Activated CD8-positive, alpha-beta memory T cell treated with anti-CD3 and anti-CD28 coated beads, Interleukin-2, amount 50 U/mL, for 48 hours (primary cell): ENCODE measurements around the gene VEGFB.
A peak's percentile ranks its signal among the peaks of the same experiment; 100 is the strongest.

Experiments
- DNase-seq: peaks from one replicate; pipeline ENCODE4 v3.0.0-alpha.2; 2020

VEGFB gene

GRCh38 chr11:64211181-64211872 is 23.1 kb upstream of the VEGFB start:
- DNase-seq: no peak

GRCh38 chr11:64216879-64217278 is 17.5 kb upstream of the VEGFB start:
- no peak for DNase-seq

- DNase-seq: no peak
Measured at GRCh38 chr11:64218628-64219353, 15.6 kb upstream of the VEGFB start.

GRCh38 chr11:64219354-64219684 is 15.1 kb upstream of the VEGFB start:
- DNase-seq: no peak

DNA sequence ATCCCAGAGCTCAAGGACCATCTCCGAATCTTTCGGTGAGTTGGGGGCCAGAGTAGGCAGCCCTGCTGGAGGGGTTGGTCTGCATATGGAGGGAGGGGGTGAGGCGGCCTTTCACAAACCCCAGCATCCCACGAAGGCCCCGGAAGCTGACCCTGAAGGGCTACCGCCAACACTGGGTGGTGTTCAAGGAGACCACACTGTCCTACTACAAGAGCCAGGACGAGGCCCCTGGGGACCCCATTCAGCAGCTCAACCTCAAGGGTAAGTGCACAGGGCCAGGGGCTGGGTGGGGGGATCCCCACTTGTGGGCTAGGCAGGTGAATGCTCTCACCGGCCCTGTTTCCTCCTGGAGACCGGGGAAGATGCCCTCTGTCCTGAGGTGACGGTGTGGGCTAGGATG is 14.6 kb upstream of the VEGFB start:
- no peak for DNase-seq

DNA sequence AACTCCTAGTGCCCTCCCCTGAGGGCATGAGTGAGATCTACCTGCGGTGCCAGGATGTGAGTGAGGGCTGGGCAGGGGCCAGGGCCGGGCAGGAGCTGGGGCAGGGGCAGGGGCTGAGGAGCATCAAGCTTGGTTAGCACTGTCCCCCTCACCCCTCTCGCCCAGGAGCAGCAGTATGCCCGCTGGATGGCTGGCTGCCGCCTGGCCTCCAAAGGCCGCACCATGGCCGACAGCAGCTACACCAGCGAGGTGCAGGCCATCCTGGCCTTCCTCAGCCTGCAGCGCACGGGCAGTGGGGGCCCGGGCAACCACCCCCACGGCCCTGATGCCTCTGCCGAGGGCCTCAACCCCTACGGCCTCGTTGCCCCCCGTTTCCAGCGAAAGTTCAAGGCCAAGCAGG is 14.1 kb upstream of the VEGFB start:
- no peak for DNase-seq

- no peak for DNase-seq
Measured at GRCh38 chr11:64220798-64221197, 13.6 kb upstream of the VEGFB start.

DNA sequence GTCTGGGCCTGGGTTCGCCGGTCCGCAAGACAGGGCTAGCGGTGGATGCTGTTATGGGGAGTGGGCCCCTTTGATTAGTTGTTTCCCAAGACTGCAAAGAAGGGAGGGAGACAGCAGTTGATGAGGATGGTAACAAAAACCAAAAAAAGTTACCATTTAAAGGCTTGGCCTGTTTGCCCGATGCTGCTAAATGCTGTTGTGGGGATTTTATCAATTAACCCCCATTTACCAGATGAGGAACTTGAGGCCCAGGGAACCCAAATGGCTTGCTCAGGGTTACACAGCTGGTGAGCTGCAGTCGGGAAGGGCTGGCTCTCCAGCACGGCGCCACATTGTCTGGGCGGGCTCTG is 11.8 kb upstream of the VEGFB start:
- no peak for DNase-seq

- no peak for DNase-seq
Measured at GRCh38 chr11:64223001-64223651, 11.3 kb upstream of the VEGFB start.

- no peak for DNase-seq
Measured at GRCh38 chr11:64224151-64224890, 10.1 kb upstream of the VEGFB start.

DNA sequence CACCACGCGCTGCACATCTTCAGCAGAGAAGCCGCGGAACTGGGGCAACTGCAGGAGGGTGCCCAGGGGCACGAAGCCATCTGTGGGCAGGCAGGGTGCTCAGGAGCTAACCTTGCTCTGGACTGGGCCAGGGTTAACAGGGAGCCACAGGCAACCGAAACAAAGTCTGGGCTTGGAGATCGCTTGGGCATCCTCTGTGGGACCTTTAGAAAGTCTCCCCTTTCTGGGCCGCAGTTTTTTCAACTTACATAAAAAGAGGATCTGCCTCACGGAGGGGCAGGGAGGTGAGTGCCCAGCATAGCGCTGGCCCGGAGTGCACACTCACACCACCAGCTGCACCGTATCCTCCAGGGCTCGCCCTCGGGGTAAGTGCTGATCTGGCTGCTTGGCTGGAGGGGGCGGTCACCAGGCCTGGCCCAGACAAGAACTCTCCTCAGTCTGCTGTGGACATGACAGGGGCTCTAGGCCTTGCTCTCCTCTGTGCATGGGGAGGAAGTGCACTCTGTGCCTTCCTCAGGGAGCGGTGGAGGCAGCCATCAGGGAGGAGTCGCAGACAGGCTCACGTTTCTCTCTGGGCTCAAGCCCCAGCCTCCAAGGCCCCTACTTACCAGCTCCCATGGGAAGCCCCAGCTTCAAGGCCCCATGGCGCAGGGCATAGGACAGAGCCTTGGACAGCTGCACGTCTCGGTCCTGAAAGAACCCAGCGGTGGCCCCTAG is 9.3 kb upstream of the VEGFB start:
- peak; percentile 70 for DNase-seq

DNA sequence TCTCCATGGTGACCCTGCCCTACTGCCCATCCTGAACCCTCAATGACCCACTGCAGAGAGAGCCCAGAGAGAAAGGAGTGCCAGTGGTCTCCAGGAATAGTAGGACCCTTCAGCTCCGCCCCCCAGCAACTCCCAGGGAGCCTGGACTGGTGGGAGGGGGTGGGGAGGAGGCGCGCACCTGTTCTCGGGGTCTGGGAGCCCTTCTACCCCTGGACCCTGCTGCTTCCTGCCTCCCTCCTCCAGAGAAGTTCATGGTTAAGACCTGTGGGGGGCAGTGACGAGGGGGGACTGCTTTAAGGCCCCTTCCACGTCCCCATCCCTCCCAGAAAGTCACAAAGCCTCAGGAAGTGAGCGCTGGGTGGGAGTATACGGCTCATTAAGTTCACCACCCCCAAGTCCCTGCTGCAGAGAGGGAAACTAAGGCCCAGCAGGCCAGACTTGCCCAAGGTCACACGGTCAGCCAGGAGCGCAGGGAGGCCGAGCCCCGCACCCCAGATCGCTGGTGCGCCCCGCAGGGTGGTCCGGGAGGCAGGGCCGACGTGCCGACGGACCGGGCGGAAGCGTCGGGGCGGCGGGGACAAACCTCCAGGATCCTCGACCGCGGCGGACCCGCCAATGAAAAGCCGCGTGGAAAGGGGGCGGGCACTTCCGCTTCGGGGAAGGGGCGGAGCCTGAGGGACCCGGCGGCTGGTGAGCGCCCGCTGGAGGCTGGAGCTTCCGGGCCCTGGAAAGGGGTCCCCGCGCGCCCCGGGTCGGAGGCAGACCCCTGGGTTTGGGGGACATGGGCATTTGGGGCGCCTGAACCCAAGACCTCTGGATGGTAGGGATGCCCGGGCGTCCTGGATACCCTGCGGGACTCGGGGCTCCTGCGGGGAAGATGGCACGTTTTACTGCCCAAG is 8.5 kb upstream of the VEGFB start, which contains the start of the genes NUDT22 and TRPT1:
Gene NUDT22, plus strand, starts transcription at position 667 of the 899 bp plus-strand sequence. CDS start 379 bp downstream, outside the sequence.
Gene TRPT1, minus strand, starts transcription at position 579 of the 899 bp plus-strand sequence. Its CDS starts 326 bp downstream, at position 253.
- DNase-seq: peak; percentile 98

- DNase-seq: peak; percentile 84
Measured at GRCh38 chr11:64226507-64227051, 7.8 kb upstream of the VEGFB start.

DNA sequence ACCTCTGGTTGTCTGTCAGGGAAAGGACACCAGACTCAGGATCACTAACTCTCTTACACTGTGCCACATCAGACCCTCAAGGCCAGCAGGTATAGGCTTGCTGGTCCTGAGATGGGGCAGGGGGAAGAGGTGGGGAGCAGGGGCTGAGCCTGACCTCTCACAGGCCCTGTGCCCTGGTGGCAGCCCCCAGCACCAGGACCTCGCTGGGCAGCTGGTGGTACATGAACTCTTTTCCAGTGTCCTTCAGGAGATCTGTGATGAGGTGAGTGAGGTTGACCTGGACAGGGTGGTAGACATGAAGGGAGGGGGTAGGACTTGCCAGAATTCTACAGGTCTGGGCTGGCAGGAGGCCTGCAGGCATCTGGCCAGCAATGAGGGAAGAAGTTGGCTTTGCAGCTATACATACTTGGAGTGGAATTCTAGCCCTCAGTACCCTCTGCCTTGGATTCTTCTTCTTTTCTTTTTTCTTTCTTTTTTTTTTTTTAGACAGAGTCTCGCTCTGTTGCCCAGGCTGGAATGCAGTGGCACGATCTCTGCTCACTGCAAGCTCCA is 6.9 kb upstream of the VEGFB start:
- DNase-seq: no peak

- DNase-seq: no peak
Measured at GRCh38 chr11:64229090-64229743, 5.2 kb upstream of the VEGFB start.

- no peak for DNase-seq
Measured at GRCh38 chr11:64229744-64230170, 4.6 kb upstream of the VEGFB start.

GRCh38 chr11:64230171-64230984 is 4.0 kb upstream of the VEGFB start, which contains the start of gene DNAJC4:
Gene DNAJC4, plus strand, starts transcription at chr11:64230548. Its CDS starts 307 bp downstream, at chr11:64230855.
- peak; percentile 93 for DNase-seq

DNA sequence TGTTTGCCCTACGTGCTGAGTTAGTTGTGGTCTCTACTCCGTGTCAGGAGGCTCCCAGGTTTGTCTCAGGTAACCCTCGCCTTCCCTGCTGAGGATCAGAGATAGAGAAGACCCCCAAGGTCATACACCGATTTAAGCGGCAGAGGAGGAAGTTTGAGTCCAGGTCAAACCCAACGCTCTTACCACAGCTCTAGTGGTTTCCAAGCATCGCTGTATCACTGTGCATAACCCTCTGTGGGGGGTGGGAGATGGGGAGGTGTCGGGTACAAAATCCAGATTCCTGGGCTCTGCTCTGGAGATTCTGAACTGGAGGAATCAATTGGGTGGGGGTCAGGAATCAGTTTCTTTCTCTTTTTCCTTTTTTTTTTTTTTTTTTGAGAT is 3.4 kb upstream of the VEGFB start:
- DNase-seq: no peak

- DNase-seq: no peak
Measured at GRCh38 chr11:64231546-64231945, 2.8 kb upstream of the VEGFB start.
